IMR-90 (cell line): Measurements from ENCODE around the gene EHBP1. TPM values are rescaled to one million over a fixed set of nuclear protein-coding genes. Genes with fewer than 3 reads are reported as not detected.

ENCODE experiments used
- ATAC-seq: fragments of 200-7000 bp; cut with Tn5 transposase; 2 replicates; pipeline ENCODE4 v1.9.1; 2020; ENCODE audit warnings: low read depth, mild to moderate bottlenecking, moderate library complexity
- BruUV-seq: library from RNA; stranded (reverse); fragments of 400-500 nt; replicated peaks from 2 replicates; lab custom pipeline; 2021; lab: Mats Ljungman, UMichigan
- CTCF ChIA-PET: fragments of 300-600 bp; formaldehyde crosslinking; extraction: SDS; loops from one replicate; lab custom pipeline; 2021; ENCODE audit warnings: antibody characterized with exemption; lab: Yijun Ruan, JAX
- POLR2A ChIA-PET: fragments of 300-600 bp; sonication (Branson Sonifier 250); formaldehyde crosslinking; loops from one replicate; lab custom pipeline; 2022; ENCODE audit warnings: antibody characterized with exemption; ENCODE audit not compliant: unreplicated experiment; lab: Charles Lee
- DNase-seq: peaks from one replicate; pipeline ENCODE4 v3.0.0; 2013
- H2AFZ ChIP-seq: replicated peaks from 2 replicates; pipeline ENCODE3; 2013; ENCODE audit warnings: low read length, mild to moderate bottlenecking; ENCODE audit not compliant: poor library complexity
- H2AK5ac ChIP-seq: 2 replicates; pipeline ENCODE4 v1.6.1; 2013; ENCODE audit warnings: low read depth, low read length, inconsistent platforms
- H2AK9ac ChIP-seq: replicated peaks from 2 replicates; pipeline ENCODE3; 2013; ENCODE audit warnings: mild to moderate bottlenecking, low read depth, low read length, moderate library complexity; ENCODE audit not compliant: poor library complexity
- H2BK120ac ChIP-seq: 2 replicates; pipeline ENCODE4 v1.6.1; 2013; ENCODE audit warnings: low read depth, low read length, inconsistent platforms
- H2BK15ac ChIP-seq: 3 replicates; pipeline ENCODE4 v1.6.1; 2013; ENCODE audit warnings: low read depth, low read length, inconsistent platforms
- H2BK20ac ChIP-seq: 2 replicates; pipeline ENCODE4 v1.6.1; 2013; ENCODE audit warnings: low read depth, mild to moderate bottlenecking, inconsistent platforms, low read length, moderate library complexity
- H2BK5ac ChIP-seq: 2 replicates; pipeline ENCODE4 v1.6.1; 2013; ENCODE audit warnings: mild to moderate bottlenecking, low read depth, low read length, inconsistent platforms; ENCODE audit not compliant: poor library complexity, severe bottlenecking
- H3K14ac ChIP-seq: replicated peaks from 2 replicates; pipeline ENCODE4 v1.6.1; 2013; ENCODE audit warnings: low read depth, low read length, inconsistent platforms
- H3K18ac ChIP-seq: 2 replicates; pipeline ENCODE4 v1.6.1; 2013; ENCODE audit warnings: low read depth, low read length, control low read depth
- H3K23ac ChIP-seq: 2 replicates; pipeline ENCODE4 v1.6.1; 2013; ENCODE audit warnings: low read depth, low read length, inconsistent platforms
- H3K27ac ChIP-seq: 2 replicates; pipeline ENCODE4 v1.5.1; 2013; ENCODE audit warnings: mild to moderate bottlenecking, control low read depth, low read length; ENCODE audit not compliant: insufficient read depth
- H3K27me3 ChIP-seq: 2 replicates; pipeline ENCODE4 v1.6.1; 2013; ENCODE audit warnings: low read length; ENCODE audit not compliant: control insufficient read depth, insufficient read depth
- H3K36me3 ChIP-seq: 2 replicates; pipeline ENCODE4 v1.6.1; 2013; ENCODE audit warnings: low read length, mixed read lengths; ENCODE audit not compliant: control insufficient read depth, insufficient read depth
- H3K4ac ChIP-seq: 2 replicates; pipeline ENCODE4 v1.6.1; 2013; ENCODE audit warnings: low read depth, low read length, inconsistent platforms
- H3K4me1 ChIP-seq: 2 replicates; pipeline ENCODE4 v1.6.1; 2013; ENCODE audit warnings: low read length, mixed read lengths; ENCODE audit not compliant: control insufficient read depth, insufficient read depth
- H3K4me2 ChIP-seq: 2 replicates; pipeline ENCODE4 v1.6.1; 2013; ENCODE audit warnings: low read depth, mild to moderate bottlenecking, control low read depth, low read length, moderate library complexity
- H3K4me3 ChIP-seq: 2 replicates; pipeline ENCODE4 v1.5.1; 2013; ENCODE audit warnings: low read depth, mild to moderate bottlenecking, control low read depth, low read length, moderate library complexity; ENCODE audit not compliant: insufficient read depth
- H3K56ac ChIP-seq: 2 replicates; pipeline ENCODE4 v1.6.1; 2013; ENCODE audit warnings: low read length, inconsistent platforms; ENCODE audit not compliant: insufficient read depth; ENCODE audit errors: extremely low read depth
- H3K79me1 ChIP-seq, 2 experiments: 2 replicates each; pipeline ENCODE4 v1.6.1; 2013; ENCODE audit warnings: low read length in 2 of 2, inconsistent platforms in 1 of 2, low read depth in 1 of 2
- H3K9ac ChIP-seq: 2 replicates; pipeline ENCODE4 v1.6.1; 2013; ENCODE audit warnings: low read depth, low read length, control low read depth
- H3K9me1 ChIP-seq: 2 replicates; pipeline ENCODE4 v1.6.1; 2013; ENCODE audit warnings: low read length, inconsistent platforms; ENCODE audit not compliant: insufficient read depth
- H3K9me3 ChIP-seq: 2 replicates; pipeline ENCODE4 v1.6.1; 2013; ENCODE audit warnings: low read length; ENCODE audit not compliant: control insufficient read depth, insufficient read depth
- H4K20me1 ChIP-seq: 2 replicates; pipeline ENCODE4 v1.6.1; 2013; ENCODE audit warnings: low read length, inconsistent platforms; ENCODE audit not compliant: insufficient read depth
- H4K5ac ChIP-seq: 2 replicates; pipeline ENCODE4 v1.6.1; 2013; ENCODE audit warnings: mild to moderate bottlenecking, low read depth, low read length, control low read depth
- H4K8ac ChIP-seq, 2 experiments: 2 replicates each; pipeline ENCODE4 v1.6.1; 2013; ENCODE audit warnings: low read depth in 2 of 2, low read length in 2 of 2, control low read depth in 1 of 2, inconsistent platforms in 1 of 2
- H4K91ac ChIP-seq: 2 replicates; pipeline ENCODE4 v1.6.1; 2013; ENCODE audit warnings: low read depth, low read length, inconsistent platforms; ENCODE audit not compliant: insufficient read depth
- BHLHE40 ChIP-seq: fragments of 150-350 bp; IDR thresholded peaks from 2 replicates; pipeline ENCODE4 v1.6.1; 2016; ENCODE audit warnings: mild to moderate bottlenecking, low read depth, low read length
- CEBPB ChIP-seq: IDR thresholded peaks from 2 replicates; pipeline ENCODE4 v1.6.1; 2012; ENCODE audit warnings: low read depth, low read length, improper control_type of control experiment
- CHD1 ChIP-seq: IDR thresholded peaks from 2 replicates; pipeline ENCODE4 v1.6.1; 2012; ENCODE audit warnings: low read depth, low read length, improper control_type of control experiment
- ELK1 ChIP-seq: fragments of 150-350 bp; IDR thresholded peaks from 2 replicates; pipeline ENCODE4 v1.6.1; 2016; ENCODE audit warnings: low read depth, mild to moderate bottlenecking, low read length, moderate library complexity, borderline replicate concordance
- MAFK ChIP-seq: IDR thresholded peaks from 2 replicates; pipeline ENCODE4 v1.6.1; 2012; ENCODE audit warnings: low read depth, low read length, improper control_type of control experiment
- MXI1 ChIP-seq: IDR thresholded peaks from 2 replicates; pipeline ENCODE4 v1.6.1; 2012; ENCODE audit warnings: low read depth, mild to moderate bottlenecking, low read length, moderate library complexity, borderline replicate concordance
- NFE2L2 ChIP-seq: fragments of 150-350 bp; IDR thresholded peaks from 2 replicates; pipeline ENCODE4 v1.6.1; 2016; ENCODE audit warnings: low read depth, mild to moderate bottlenecking, low read length
- POLR2A ChIP-seq: IDR thresholded peaks from 2 replicates; pipeline ENCODE4 v1.6.1; 2012; ENCODE audit warnings: mild to moderate bottlenecking, low read depth, low read length
- RAD21 ChIP-seq: IDR thresholded peaks from 2 replicates; pipeline ENCODE4 v1.6.1; 2012; ENCODE audit warnings: low read length, improper control_type of control experiment
- RFX5 ChIP-seq: IDR thresholded peaks from 2 replicates; pipeline ENCODE4 v1.8.0; 2012; ENCODE audit warnings: low read depth, mild to moderate bottlenecking, low read length, moderate library complexity
- SMC3 ChIP-seq: fragments of 150-350 bp; IDR thresholded peaks from 2 replicates; pipeline ENCODE4 v1.6.1; 2016; ENCODE audit warnings: low read depth, mild to moderate bottlenecking, antibody characterized with exemption, low read length, moderate library complexity
- WGBS, 2 experiments: methylation state at CpG; one replicate each; pipeline versions ENCODE4 v1.1.5 to v1.1.7; 2013; ENCODE audit warnings: missing lambda C conversion rate in 2 of 2; ENCODE audit not compliant: insufficient read length in 1 of 2; ENCODE audit errors: extremely low coverage in 2 of 2; 5-methylcytosine and 5-hydroxymethylcytosine counted together
- dilution Hi-C: fragments of 300-500 bp; cut with HindIII; formaldehyde crosslinking; loops from one replicate; pipeline ENCODE4 v1.14.3; 2018; ENCODE audit warnings: low sequenced_read_pairs; ENCODE audit not compliant: unreplicated experiment
- in situ Hi-C: fragments of 300-500 bp; cut with MboI; formaldehyde crosslinking; loops from 3 replicates; pipeline ENCODE4 v1.14.3; 2019; ENCODE audit warnings: low sequenced_read_pairs, inconsistent platforms, mixed read lengths
- intact Hi-C: fragments of 100-400 bp; cut with micrococcal nuclease; formaldehyde crosslinking; loops from 2 replicates; pipeline ENCODE4 v1.10.0; 2022
- polyA plus RNA-seq, 3 experiments: library from polyadenylated mRNA; depleted of rRNA; stranded (reverse); fragments of >200 nt; gene quantifications; 2 replicates each; pipeline ENCODE4 v1.2.3, GENCODE V29; 2012; ENCODE audit warnings: low replicate concordance in 1 of 3
- total RNA-seq: library from RNA; depleted of rRNA; stranded (reverse); fragments of >200 nt; gene quantifications from 2 replicates; pipeline ENCODE4 v1.2.3, GENCODE V29; 2012
- TF ChIP-seq, protein P1 (sequence below): fragments of 150-350 bp; IDR thresholded peaks from 2 replicates; pipeline ENCODE4 v1.6.1; 2017; ENCODE audit warnings: mild to moderate bottlenecking, antibody characterized with exemption, low read length, low read depth
- TF ChIP-seq, protein P2 (sequence below): conservative IDR thresholded peaks from 2 replicates; pipeline ENCODE4 v1.5.1; 2012; ENCODE audit warnings: mild to moderate bottlenecking, low read depth, low read length, improper control_type of control experiment

EHBP1 gene
- total and polyA plus RNA-seq, 2 of the 4 experiments (the other 2 are of a cell fraction): 28.3 to 44.4 TPM

DNA sequence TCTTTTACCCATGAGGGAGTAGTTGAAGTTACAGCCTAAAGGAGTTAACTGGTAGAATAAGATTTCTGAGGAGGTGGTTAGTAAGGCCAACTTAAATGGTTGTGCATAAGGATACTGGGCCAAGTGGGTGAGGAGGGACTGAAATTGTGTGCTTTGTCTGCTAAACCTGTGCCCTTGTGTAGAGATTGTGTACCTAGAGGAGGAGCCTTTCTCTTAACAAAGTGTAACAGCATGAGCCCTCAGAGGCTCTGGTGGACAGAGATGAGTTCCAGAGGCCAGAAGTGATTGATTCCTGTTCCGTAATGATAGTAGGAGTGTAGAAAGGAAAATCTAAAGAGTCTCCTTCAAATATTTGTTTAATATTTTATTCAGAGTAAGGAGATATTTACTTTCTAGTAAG, 388.0 kb downstream of the EHBP1 start:
- no peak overlapping the region for H3K23ac ChIP-seq
- H3K4me2 ChIP-seq: no peak overlapping the region
- no peak overlapping the region for H3K14ac ChIP-seq
- H4K91ac ChIP-seq: no peak overlapping the region
- H3K9me1 ChIP-seq: no peaks in the 10 kb centered on the region
- no CpG with 5 or more reads among the region's 1 CpG for WGBS, 2 experiments
- no peak for TF ChIP-seq RAD21
- TF ChIP-seq, protein P1, sequence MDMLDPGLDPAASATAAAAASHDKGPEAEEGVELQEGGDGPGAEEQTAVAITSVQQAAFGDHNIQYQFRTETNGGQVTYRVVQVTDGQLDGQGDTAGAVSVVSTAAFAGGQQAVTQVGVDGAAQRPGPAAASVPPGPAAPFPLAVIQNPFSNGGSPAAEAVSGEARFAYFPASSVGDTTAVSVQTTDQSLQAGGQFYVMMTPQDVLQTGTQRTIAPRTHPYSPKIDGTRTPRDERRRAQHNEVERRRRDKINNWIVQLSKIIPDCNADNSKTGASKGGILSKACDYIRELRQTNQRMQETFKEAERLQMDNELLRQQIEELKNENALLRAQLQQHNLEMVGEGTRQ: no peak
- TF ChIP-seq NFE2L2: no peak
- no peak for TF ChIP-seq RFX5
- no peak for TF ChIP-seq CEBPB
- TF ChIP-seq MXI1: no peak
- no peak for TF ChIP-seq BHLHE40
- no peak for TF ChIP-seq POLR2A
- TF ChIP-seq, protein P2, sequence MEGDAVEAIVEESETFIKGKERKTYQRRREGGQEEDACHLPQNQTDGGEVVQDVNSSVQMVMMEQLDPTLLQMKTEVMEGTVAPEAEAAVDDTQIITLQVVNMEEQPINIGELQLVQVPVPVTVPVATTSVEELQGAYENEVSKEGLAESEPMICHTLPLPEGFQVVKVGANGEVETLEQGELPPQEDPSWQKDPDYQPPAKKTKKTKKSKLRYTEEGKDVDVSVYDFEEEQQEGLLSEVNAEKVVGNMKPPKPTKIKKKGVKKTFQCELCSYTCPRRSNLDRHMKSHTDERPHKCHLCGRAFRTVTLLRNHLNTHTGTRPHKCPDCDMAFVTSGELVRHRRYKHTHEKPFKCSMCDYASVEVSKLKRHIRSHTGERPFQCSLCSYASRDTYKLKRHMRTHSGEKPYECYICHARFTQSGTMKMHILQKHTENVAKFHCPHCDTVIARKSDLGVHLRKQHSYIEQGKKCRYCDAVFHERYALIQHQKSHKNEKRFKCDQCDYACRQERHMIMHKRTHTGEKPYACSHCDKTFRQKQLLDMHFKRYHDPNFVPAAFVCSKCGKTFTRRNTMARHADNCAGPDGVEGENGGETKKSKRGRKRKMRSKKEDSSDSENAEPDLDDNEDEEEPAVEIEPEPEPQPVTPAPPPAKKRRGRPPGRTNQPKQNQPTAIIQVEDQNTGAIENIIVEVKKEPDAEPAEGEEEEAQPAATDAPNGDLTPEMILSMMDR: no peak
- TF ChIP-seq CHD1: no peak
- TF ChIP-seq ELK1: no peak
- TF ChIP-seq MAFK: no peak
- TF ChIP-seq SMC3: no peak
- H3K4me3 ChIP-seq: no peak overlapping the region
- H2AFZ ChIP-seq: no peak overlapping the region
- no peak overlapping the region for H3K18ac ChIP-seq
- no peak overlapping the region for H3K27ac ChIP-seq
- no peaks in the 10 kb centered on the region for H4K20me1 ChIP-seq
- no peak overlapping the region for H2AK5ac ChIP-seq
- H2BK120ac ChIP-seq: no peak overlapping the region
- no peak overlapping the region for H3K56ac ChIP-seq
- no peak overlapping the region for H2BK5ac ChIP-seq
- intact Hi-C loops (no loop called here), in situ Hi-C loops (no loop called here), dilution Hi-C loops (no loop called here)
- H3K27me3 ChIP-seq: 0 out of 2 replicates have a peak, but pooled peaks cover 1% of the 10 kb centered on the region
- no peak overlapping the region for H2BK20ac ChIP-seq
- H4K8ac ChIP-seq: no peak overlapping the region
- no peaks in the 10 kb centered on the region for H3K36me3 ChIP-seq
- DNase-seq (no peak), ATAC-seq (no peak)
- H3K9me3 ChIP-seq: no peaks in the 10 kb centered on the region
- ChIA-PET CTCF (interaction anchor here (1.0 kb wide), 1 partner anchor 12 kb away, joined by 3 read pairs; no protein-coding TSS in a partner anchor), POLR2A (no interaction called here)
- H2AK9ac ChIP-seq: no peak overlapping the region
- no peak overlapping the region for H4K5ac ChIP-seq
- H3K4ac ChIP-seq: no peak overlapping the region
- H3K79me1 ChIP-seq: no peaks in the 10 kb centered on the region
- BruUV-seq: no TSS peak
- no peak overlapping the region for H2BK15ac ChIP-seq
- H3K9ac ChIP-seq: no peak overlapping the region
- no peaks in the 10 kb centered on the region for H3K4me1 ChIP-seq
